Measurements from ENCODE around the gene BEAN1.
A peak's percentile ranks its signal among the peaks of the same experiment; 100 is the strongest.

The BEAN1 gene

DNA sequence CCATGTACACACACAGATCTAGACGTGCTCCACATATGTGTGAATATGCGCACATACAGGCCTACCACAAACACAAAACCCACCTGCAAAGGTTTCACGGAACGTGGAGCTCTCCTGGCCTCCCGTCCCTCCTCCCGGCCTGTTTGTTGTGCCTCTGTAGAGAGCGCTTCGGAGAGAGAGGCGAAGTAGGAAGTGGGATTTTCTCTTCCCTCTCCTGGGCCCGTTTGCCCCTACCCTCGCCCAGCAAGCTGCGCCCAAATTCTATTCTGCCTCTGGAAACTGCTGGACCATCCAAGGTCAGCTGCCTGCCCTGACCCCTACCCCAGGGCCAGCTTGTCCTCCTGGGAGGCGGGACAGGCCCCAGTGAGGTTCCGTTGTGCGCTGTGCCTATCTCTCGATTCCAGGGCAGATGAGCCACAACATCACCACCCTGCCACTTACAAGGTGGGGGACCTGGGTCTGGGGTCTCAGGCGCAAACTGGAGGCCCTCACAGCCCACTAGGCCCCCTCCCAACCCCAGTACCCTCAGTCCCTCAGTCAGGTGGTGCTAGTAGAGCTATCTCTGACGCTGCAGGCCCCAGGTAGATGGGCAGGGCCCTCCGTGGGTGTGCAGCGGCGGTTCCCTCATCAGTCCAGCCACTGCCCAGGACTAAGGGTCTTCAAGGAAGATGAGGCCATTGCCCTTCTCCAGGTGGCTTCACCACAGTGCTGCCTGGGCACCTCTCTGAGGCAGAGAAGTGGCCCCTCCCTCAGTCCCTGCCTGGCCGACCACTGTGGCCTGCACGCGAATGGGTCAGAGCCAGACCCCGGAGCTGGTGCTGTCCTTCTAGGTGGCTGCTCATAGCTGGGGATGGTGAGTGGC lies 54.2 kb downstream of the BEAN1 start:
- H3K4me3 ChIP-seq (ENCODE audit: low read depth, low read length): no peak overlapping the region
- TF ChIP-seq MYC (IDR thresholded peaks at IDR 0.05; ENCODE audit: low read depth, low read length): no peak
- TF ChIP-seq MAX (IDR thresholded peaks at IDR 0.05; ENCODE audit: low read depth, low read length): no peak
- TF ChIP-seq POLR2A (IDR thresholded peaks at IDR 0.05; ENCODE audit: extremely low read depth, insufficient read length): no peak
- no peak for DNase-seq (ENCODE audit: low read depth)

GRCh38 chr16:66481943-66482390 lies 54.9 kb downstream of the BEAN1 start:
- TF ChIP-seq MYC (IDR thresholded peaks at IDR 0.05; ENCODE audit: low read depth, low read length) (no peak), MAX (IDR thresholded peaks at IDR 0.05; ENCODE audit: low read depth, low read length) (no peak), POLR2A (IDR thresholded peaks at IDR 0.05; ENCODE audit: extremely low read depth, insufficient read length) (no peak)
- TF ChIP-seq, protein P1, sequence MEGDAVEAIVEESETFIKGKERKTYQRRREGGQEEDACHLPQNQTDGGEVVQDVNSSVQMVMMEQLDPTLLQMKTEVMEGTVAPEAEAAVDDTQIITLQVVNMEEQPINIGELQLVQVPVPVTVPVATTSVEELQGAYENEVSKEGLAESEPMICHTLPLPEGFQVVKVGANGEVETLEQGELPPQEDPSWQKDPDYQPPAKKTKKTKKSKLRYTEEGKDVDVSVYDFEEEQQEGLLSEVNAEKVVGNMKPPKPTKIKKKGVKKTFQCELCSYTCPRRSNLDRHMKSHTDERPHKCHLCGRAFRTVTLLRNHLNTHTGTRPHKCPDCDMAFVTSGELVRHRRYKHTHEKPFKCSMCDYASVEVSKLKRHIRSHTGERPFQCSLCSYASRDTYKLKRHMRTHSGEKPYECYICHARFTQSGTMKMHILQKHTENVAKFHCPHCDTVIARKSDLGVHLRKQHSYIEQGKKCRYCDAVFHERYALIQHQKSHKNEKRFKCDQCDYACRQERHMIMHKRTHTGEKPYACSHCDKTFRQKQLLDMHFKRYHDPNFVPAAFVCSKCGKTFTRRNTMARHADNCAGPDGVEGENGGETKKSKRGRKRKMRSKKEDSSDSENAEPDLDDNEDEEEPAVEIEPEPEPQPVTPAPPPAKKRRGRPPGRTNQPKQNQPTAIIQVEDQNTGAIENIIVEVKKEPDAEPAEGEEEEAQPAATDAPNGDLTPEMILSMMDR (IDR thresholded peaks at IDR 0.05; ENCODE audit: low read depth, low read length): no peak
- DNase-seq (ENCODE audit: low read depth): no peak
- H3K4me3 ChIP-seq (ENCODE audit: low read depth, low read length): no peak overlapping the region

DNA sequence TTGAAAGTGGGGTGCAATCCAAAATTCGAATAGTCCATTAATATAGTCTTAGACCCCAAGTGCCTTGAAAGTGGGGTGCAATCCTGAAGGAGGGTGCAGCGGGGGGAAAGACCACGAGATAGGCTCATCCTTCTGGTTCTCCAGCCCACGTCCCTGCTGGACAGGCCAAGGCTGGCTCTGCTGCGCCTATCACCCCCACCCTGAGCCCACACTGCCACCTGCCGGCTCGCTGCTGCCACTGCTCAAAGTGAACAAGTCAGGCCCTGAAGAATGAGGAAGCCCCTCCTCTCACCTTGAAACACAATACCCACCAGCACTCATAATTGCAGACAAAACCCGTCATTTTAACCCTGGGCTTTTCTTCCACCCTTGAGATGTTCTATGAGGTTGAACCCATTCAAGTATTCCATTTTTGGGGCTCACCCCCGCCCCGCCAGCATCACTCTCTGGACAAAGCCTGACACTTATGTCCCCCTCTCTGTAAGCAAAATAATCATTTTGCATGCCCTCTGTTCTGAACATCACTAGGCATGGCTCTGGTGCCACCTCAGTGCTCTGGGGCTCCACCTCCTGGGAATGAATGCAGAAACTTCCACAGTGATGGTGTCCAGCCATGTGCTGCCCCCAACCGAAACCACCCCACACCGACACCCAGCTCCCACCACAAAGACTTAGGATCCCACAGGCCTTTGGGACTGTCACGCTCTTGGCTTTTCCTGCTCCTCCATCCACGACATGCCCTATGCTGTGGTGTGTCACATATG lies 56.8 kb downstream of the BEAN1 start:
- H3K4me3 ChIP-seq (ENCODE audit: low read depth, low read length): no peak overlapping the region
- DNase-seq (ENCODE audit: low read depth): peak; percentile 83
- TF ChIP-seq MAX (IDR thresholded peaks at IDR 0.05; ENCODE audit: low read depth, low read length): peak; percentile 69
- TF ChIP-seq POLR2A (IDR thresholded peaks at IDR 0.05; ENCODE audit: extremely low read depth, insufficient read length): no peak
- TF ChIP-seq, protein P1 (IDR thresholded peaks at IDR 0.05; ENCODE audit: low read depth, low read length): peak; percentile 99
- peak; percentile 28; the same call in 1 of the 2 replicates for TF ChIP-seq MYC (IDR thresholded peaks at IDR 0.05; ENCODE audit: low read depth, low read length)

DNA sequence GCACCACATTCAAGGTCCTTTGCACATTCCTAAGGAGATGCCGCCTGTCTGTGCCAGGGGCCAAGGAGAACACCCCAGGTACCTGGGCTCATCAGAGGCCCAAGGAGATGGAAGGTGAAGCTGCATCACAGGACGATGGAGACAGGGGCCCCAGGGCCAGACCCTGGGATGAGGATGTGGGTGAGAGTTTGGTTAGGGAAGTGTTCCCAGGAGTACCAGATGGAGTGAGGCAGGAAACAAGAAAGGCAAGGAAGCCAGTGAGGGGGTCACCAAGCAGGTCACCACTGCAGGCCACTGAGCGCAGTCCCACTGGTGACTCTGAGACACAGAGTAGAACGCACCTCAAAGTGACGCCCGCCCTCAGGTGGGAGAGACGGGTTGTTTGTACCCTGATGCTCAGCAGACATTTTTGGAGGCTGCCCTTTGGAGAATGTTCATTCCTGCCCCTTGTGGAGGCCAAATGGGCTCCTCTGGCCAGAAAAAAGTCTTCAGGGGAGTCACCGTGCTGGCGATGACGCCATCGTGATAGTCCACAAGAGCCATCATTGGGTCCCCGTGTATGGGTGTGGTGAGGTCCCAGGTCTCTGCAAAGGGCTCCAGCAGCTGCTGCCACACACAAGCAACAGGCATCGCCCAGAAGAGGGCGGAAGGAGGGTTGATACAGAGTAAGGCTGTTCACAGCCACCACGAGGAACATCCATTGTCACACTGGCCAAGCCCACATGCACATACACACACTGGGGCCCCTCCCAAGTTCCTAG lies 57.5 kb downstream of the BEAN1 start:
- TF ChIP-seq, protein P1 (IDR thresholded peaks at IDR 0.05; ENCODE audit: low read depth, low read length): no peak
- TF ChIP-seq MAX (IDR thresholded peaks at IDR 0.05; ENCODE audit: low read depth, low read length): no peak
- TF ChIP-seq MYC (IDR thresholded peaks at IDR 0.05; ENCODE audit: low read depth, low read length): no peak
- no peak for TF ChIP-seq POLR2A (IDR thresholded peaks at IDR 0.05; ENCODE audit: extremely low read depth, insufficient read length)
- no peak overlapping the region for H3K4me3 ChIP-seq (ENCODE audit: low read depth, low read length)
- peak; percentile 33 for DNase-seq (ENCODE audit: low read depth)

DNA sequence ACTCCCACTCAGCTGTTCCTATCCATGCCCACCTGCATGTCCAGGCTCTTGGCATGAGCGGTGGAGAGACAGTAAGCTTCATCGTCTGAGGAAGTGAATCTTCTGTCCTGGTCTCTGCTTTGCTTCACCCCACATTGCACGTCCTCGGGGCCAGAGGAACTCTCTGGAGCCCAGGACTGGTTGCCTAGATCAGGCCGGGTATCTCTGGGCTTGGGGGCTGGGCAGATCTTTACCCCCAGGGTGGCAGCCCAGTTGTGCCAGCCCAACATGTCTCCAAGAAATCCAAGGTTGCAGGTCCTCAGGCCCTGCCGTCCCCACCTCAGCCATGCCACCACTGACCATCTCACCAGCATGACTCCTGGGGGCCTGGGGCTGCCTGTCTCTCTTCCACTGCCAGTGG lies 58.3 kb downstream of the BEAN1 start:
- DNase-seq (ENCODE audit: low read depth): no peak
- TF ChIP-seq, protein P1 (IDR thresholded peaks at IDR 0.05; ENCODE audit: low read depth, low read length): no peak
- TF ChIP-seq MYC (IDR thresholded peaks at IDR 0.05; ENCODE audit: low read depth, low read length) (no peak), MAX (IDR thresholded peaks at IDR 0.05; ENCODE audit: low read depth, low read length) (no peak), POLR2A (IDR thresholded peaks at IDR 0.05; ENCODE audit: extremely low read depth, insufficient read length) (no peak)
- H3K4me3 ChIP-seq (ENCODE audit: low read depth, low read length): no peak overlapping the region

Measured in NB4 (cell line).